GM10847 (cell line): Measurements from ENCODE around the gene LIG1.

ENCODE experiments used
- POLR2A ChIP-seq: IDR thresholded peaks from 2 replicates; pipeline ENCODE4 v1.6.1; 2011; ENCODE audit not compliant: insufficient read length; ENCODE audit errors: extremely low read depth

LIG1 gene

GRCh38 chr19:48069435-48069834 is 100.7 kb downstream of the LIG1 start:
- TF ChIP-seq POLR2A = no peak
